Astrocyte (in vitro differentiated cells and primary cell): ENCODE results near the gene RTN1.

Experiments used
- CTCF ChIP-seq: IDR thresholded peaks from 2 replicates; pipeline ENCODE4 v1.5.1; 2011; ENCODE audit warnings: low read depth, mild to moderate bottlenecking, inconsistent platforms, low read length, moderate library complexity; ENCODE audit not compliant: insufficient read depth
- EZH2 ChIP-seq: IDR thresholded peaks from 2 replicates; pipeline ENCODE4 v1.6.1; 2012; ENCODE audit warnings: mild to moderate bottlenecking, low read length, inconsistent platforms; ENCODE audit not compliant: insufficient read depth

GRCh38 chr14:59904184-59904583, 33.6 kb upstream of the RTN1 start:
- no peak for TF ChIP-seq CTCF
- no peak for TF ChIP-seq EZH2
